Lower leg skin (tissue), 4 donors: Measurements from ENCODE around the gene PYM1. TPM values are rescaled to one million over a fixed set of nuclear protein-coding genes. Genes with fewer than 3 reads are reported as not detected.

ENCODE experiments used
- DNase-seq, 2 donors: peaks; one replicate each; pipeline ENCODE4 v3.0.0-alpha.2; 2019; ENCODE audit warnings: low spot score in 2 of 2
- H3K4me3 ChIP-seq: fragments of 200-600 bp; sonication (generic); 2 replicates; pipeline ENCODE4 v1.5.1; 2017; ENCODE audit warnings: mild to moderate bottlenecking, low read depth; ENCODE audit not compliant: poor library complexity, severe bottlenecking
- POLR2A ChIP-seq, 2 donors: fragments of 450-650 bp; IDR thresholded peaks; one replicate each; pipeline ENCODE4 v1.6.1; 2016 to 2017; ENCODE audit warnings: antibody characterized with exemption in 2 of 2, mild to moderate bottlenecking in 1 of 2, moderate library complexity in 1 of 2
- WGBS, 2 donors: methylation state at CpG; one replicate each; pipeline ENCODE4 v1.1.5; 2018; 5-methylcytosine and 5-hydroxymethylcytosine counted together
- intact Hi-C: fragments of 100-400 bp; cut with DNase I; formaldehyde crosslinking; loops from one replicate; pipeline ENCODE4 v1.15.0; 2023; ENCODE audit warnings: low total_unique reads
- total RNA-seq, 4 donors: library from RNA; depleted of rRNA; stranded (reverse); fragments of >200 nt; gene quantifications; one replicate each; pipeline ENCODE4 v1.1.0, GENCODE V29; 2016
- TF ChIP-seq, protein P1 (sequence below), 3 donors: fragments of 450-650 bp; IDR thresholded peaks; one replicate each; pipeline ENCODE4 v1.5.1; 2016; ENCODE audit warnings: antibody characterized with exemption in 3 of 3, mild to moderate bottlenecking in 3 of 3, moderate library complexity in 2 of 3

The PYM1 gene
- total RNA-seq, 4 donors from 2014 or later, result 46.8 to 63.7 (median 49.1) TPM

DNA sequence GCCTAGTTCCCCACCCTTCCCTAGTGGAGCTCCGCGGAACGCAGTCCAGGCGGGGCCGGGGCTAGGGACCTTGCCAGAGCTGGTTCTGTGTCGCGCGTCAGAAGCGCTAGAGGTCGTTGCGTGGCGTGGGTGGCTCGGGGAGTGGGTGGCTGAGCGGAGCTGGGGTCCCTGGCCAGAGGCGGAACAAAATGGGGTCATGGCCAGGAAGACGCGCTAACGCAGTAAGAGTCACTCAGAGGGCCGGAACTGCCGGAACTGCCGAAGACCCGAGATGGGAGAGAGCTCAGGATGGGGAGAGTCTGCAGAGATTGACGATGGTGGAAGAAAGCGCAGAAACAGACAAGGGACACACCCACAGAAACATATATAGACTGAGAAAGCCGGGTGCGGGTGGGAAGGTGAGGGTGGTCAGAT lies 8.1 kb upstream of the PYM1 start:
- DNase-seq, result peak in 1 of 2 donors; percentile 87
- intact Hi-C loops, result no loop called here
- H3K4me3 ChIP-seq, result no peak overlapping the region
- 24 to 47% methylated on average over 26 of the region's 26 CpGs for WGBS, 2 donors
- TF ChIP-seq POLR2A (IDR thresholded peaks at IDR 0.05), result no peak
- TF ChIP-seq, protein P1, sequence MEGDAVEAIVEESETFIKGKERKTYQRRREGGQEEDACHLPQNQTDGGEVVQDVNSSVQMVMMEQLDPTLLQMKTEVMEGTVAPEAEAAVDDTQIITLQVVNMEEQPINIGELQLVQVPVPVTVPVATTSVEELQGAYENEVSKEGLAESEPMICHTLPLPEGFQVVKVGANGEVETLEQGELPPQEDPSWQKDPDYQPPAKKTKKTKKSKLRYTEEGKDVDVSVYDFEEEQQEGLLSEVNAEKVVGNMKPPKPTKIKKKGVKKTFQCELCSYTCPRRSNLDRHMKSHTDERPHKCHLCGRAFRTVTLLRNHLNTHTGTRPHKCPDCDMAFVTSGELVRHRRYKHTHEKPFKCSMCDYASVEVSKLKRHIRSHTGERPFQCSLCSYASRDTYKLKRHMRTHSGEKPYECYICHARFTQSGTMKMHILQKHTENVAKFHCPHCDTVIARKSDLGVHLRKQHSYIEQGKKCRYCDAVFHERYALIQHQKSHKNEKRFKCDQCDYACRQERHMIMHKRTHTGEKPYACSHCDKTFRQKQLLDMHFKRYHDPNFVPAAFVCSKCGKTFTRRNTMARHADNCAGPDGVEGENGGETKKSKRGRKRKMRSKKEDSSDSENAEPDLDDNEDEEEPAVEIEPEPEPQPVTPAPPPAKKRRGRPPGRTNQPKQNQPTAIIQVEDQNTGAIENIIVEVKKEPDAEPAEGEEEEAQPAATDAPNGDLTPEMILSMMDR (IDR thresholded peaks at IDR 0.05), result no peak

DNA sequence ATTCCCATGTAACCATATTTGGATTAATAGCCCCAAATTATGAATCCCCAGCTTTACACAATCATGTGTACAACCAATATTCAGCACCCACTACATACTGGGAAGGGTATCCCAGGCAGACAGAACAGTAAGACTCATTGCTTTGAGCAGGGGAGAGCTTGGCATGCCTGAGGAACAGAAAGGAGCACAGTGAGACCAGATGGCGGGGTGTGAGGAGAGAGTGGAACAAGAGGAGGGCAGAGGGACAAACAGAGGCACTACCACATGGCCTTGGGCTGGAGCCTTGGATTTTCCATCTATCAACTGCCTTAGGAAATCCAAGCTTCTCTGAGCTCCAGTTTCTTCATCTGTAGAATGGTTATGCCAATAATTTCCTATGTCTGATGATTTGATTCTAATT lies 7.1 kb upstream of the PYM1 start:
- TF ChIP-seq, protein P1 (IDR thresholded peaks at IDR 0.05), result no peak
- no peak for TF ChIP-seq POLR2A (IDR thresholded peaks at IDR 0.05)
- no peak overlapping the region for H3K4me3 ChIP-seq
- intact Hi-C loops, result no loop called here
- WGBS, 2 donors, result 75 to 78% methylated on average over 1 of the region's 1 CpG
- no peak for DNase-seq

DNA sequence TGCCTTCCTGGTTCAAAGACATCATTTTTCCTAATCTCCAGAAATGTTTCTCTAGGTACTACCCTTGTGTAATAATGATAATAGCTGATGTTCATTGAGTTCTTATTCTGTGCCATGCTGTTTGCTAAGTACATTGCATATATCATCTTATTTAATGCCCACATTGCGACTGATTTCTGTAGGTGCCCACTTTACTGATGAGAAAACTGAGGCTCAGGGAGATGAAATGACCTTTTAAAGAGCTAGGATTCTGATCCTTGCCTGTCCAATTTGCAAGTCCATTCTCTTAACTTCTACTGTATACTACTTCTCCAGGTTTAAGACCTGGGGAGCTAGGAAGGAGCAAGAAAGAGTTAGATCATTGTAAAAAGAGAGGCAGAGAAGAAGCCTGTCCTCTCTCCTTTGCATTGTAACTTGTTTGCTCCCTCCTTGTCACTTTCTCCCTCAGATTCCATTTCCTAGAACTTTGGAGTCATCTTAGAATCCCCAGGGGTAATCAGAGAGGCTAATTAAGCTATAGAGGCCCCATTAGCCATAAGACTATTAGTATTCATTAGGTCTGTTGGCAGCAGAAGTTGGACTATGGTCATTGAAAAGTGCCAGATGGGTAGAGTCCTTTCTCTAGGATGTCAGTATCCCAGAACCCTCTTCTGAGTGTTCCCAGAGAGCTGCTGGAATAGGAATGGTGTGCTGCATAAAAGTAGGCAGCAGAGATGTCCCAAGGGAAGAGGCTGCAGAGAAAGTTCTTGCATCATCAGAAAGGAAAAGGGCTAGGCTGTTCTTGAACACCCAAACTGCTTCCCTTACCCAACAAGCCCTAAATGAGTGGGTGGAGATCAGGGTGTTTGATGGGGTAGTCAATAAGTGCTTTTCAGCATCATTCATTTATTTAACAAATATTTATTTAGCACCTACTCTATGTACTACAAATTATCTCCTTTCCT lies 6.4 kb upstream of the PYM1 start:
- intact Hi-C loops, result no loop called here
- WGBS, 2 donors, result 77 to 89% methylated on average over 1 of the region's 1 CpG
- H3K4me3 ChIP-seq, result no peak overlapping the region
- TF ChIP-seq, protein P1 (IDR thresholded peaks at IDR 0.05), result no peak
- no peak for TF ChIP-seq POLR2A (IDR thresholded peaks at IDR 0.05)
- DNase-seq, result peak in 1 of 2 donors; percentile 1

DNA sequence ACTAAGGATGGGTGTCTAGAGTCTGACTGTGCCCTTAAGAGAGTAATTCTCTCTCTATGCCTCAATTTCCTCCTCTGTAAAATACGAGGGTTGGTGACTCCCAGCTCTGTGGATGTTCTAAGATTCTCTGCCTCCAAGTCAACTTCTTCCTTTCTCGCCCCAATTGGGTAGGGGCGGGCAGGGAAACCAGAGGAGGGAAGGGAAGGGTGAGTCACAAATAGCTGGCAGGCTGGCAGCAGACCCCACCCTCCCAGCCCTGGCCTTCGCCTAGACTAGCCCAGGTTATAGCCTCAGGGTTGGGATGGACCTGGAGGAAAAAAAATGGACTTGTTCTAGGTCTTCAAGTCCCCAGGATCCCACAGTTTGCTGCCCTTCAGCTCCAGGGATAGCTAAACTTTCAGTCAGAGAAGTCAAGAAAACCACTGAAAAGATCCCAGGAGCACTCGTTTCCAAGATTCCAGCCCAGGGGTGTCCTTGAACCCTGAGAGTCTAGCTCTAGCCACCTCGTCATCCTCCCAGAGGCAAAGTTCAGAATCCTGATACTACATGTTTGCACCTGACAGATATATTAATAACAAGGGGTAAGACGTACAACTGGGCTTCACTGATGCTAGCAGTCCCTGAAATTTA lies 5.6 kb upstream of the PYM1 start:
- peak in 1 of 2 donors; percentile 87 for DNase-seq
- no peak overlapping the region for H3K4me3 ChIP-seq
- TF ChIP-seq POLR2A (IDR thresholded peaks at IDR 0.05), result no peak
- TF ChIP-seq, protein P1 (IDR thresholded peaks at IDR 0.05), result no peak
- intact Hi-C loops, result no loop called here
- 27 to 35% methylated on average over 7 of the region's 7 CpGs for WGBS, 2 donors

DNA sequence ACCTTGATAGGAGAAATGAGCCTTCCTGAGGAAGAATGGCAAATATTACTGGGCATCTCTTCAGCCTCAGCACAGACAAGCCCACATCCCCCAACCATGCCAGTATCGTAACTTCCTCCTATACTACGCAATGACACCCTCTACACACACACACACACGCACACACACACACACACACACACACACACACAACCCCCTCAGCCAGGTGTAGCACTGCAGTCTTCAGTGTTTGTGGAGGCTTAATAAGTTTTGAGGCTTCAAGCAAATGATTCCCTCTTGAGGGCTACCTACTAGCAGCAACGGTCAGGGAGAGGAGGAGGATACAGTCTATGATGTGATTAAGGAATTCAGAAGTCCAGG lies 4.8 kb upstream of the PYM1 start:
- peak overlapping the region; percentile 31 for H3K4me3 ChIP-seq
- no peak for TF ChIP-seq POLR2A (IDR thresholded peaks at IDR 0.05)
- TF ChIP-seq, protein P1 (IDR thresholded peaks at IDR 0.05), result no peak
- 0 to 10% methylated on average over 4 of the region's 4 CpGs for WGBS, 2 donors
- intact Hi-C loops, result no loop called here
- DNase-seq, result peak in 1 of 2 donors; percentile 81
